Loucy (cell line): ENCODE results near the gene NIPA2.

ENCODE experiments used
- H2AFZ ChIP-seq: fragments of 200-600 bp; sonication (generic); 2 replicates; pipeline ENCODE4 v1.6.0; 2016; ENCODE audit warnings: antibody characterized with exemption, mild to moderate bottlenecking, low read length, moderate library complexity
- H3F3A ChIP-seq: fragments of 200-600 bp; 2 replicates; pipeline ENCODE4 v1.6.0; 2016; ENCODE audit warnings: antibody characterized with exemption, low read depth, mild to moderate bottlenecking
- H3K27me3 ChIP-seq: fragments of 200-600 bp; sonication (generic); 2 replicates; pipeline ENCODE4 v1.6.1; 2014; ENCODE audit warnings: low read length, mild to moderate bottlenecking; ENCODE audit not compliant: insufficient read depth, poor library complexity, severe bottlenecking
- H3K36me3 ChIP-seq: fragments of 200-600 bp; sonication (generic); 2 replicates; pipeline ENCODE4 v1.6.1; 2016; ENCODE audit warnings: low read length; ENCODE audit not compliant: insufficient read depth
- H3K4me1 ChIP-seq: fragments of 200-600 bp; sonication (generic); 2 replicates; pipeline ENCODE4 v1.5.1; 2014; ENCODE audit warnings: low read length, mild to moderate bottlenecking; ENCODE audit not compliant: insufficient read depth, poor library complexity, severe bottlenecking
- H3K4me2 ChIP-seq: fragments of 200-600 bp; sonication (generic); 2 replicates; pipeline ENCODE4 v1.6.0; 2014; ENCODE audit warnings: antibody characterized with exemption, low read length, low read depth, mild to moderate bottlenecking; ENCODE audit not compliant: poor library complexity, severe bottlenecking
- H3K4me3 ChIP-seq: fragments of 200-600 bp; sonication (generic); 2 replicates; pipeline ENCODE4 v1.5.1; 2014; ENCODE audit warnings: low read length, mild to moderate bottlenecking, mixed read lengths; ENCODE audit not compliant: poor library complexity, severe bottlenecking
- H3K79me2 ChIP-seq: fragments of 200-600 bp; sonication (generic); 2 replicates; pipeline ENCODE4 v1.6.1; 2014; ENCODE audit warnings: low read length; ENCODE audit not compliant: insufficient read depth
- H3K9ac ChIP-seq: fragments of 200-600 bp; sonication (generic); 2 replicates; pipeline ENCODE4 v1.6.0; 2014; ENCODE audit warnings: mild to moderate bottlenecking, low read depth, low read length, moderate library complexity; ENCODE audit not compliant: poor library complexity, severe bottlenecking
- H3K9me2 ChIP-seq: fragments of 200-600 bp; sonication (generic); replicated peaks from 2 replicates; pipeline ENCODE4 v1.6.1; 2016; ENCODE audit warnings: low read depth, low read length, mixed read lengths
- H3K9me3 ChIP-seq: fragments of 200-600 bp; sonication (generic); 2 replicates; pipeline ENCODE4 v1.6.1; 2014; ENCODE audit warnings: mild to moderate bottlenecking, antibody characterized with exemption, low read length, low read depth; ENCODE audit not compliant: insufficient read depth
- H4K20me1 ChIP-seq: fragments of 200-600 bp; sonication (generic); 2 replicates; pipeline ENCODE4 v1.6.0; 2014; ENCODE audit warnings: antibody characterized with exemption, low read length, mild to moderate bottlenecking; ENCODE audit not compliant: insufficient read depth, poor library complexity, severe bottlenecking
- EZH2phosphoT487 ChIP-seq: fragments of 200-600 bp; IDR thresholded peaks from 2 replicates; pipeline ENCODE4 v1.6.1; 2018; ENCODE audit warnings: antibody characterized with exemption, mild to moderate bottlenecking, moderate library complexity, borderline replicate concordance
- TF ChIP-seq, protein P1 (sequence below): fragments of 200-600 bp; sonication (generic); conservative IDR thresholded peaks from 2 replicates; pipeline ENCODE4 v1.5.1; 2014; ENCODE audit warnings: mild to moderate bottlenecking, antibody characterized with exemption, low read length

Gene NIPA2

DNA sequence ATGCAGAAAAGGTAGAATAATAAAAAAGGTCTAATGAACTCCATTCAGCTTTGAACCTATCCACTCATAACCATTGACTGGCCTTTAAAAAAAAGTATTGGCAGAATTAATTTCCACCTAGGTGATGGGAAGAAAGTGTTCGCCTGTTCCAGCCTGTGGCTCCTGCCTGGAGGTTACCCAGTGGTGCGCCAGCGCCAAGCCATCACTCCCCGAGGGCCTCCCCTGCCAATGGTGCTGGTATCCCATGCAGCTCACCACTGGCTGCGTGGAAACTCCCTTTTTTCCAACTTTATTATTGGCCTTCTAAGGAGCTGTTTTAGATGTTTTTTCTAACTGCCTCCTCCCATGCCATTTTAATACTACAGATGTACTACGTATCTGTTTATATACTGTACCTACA, 29.4 kb downstream of the NIPA2 start:
- no peaks in the 10 kb centered on the region for H4K20me1 ChIP-seq
- peaks cover 76% of the 10 kb centered on the region for H3K36me3 ChIP-seq

DNA sequence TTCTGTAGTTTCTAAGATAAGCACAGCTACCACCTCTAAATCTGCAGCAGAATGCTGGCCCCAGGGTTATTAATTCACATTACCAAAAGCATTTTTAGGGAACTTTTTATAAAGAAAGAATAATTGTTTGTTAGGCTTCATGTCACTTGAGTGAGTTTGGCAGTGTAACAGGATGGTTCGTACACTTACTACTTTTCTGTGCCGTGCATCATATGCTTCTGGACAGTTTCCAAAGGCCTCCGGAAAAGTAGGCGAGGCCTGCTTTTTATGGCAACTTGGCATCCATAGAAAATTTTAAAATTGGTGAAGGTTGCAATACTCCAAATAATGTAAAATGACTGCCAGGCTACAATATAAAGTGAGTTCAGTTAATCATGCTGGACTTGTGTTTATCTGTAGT, 30.0 kb downstream of the NIPA2 start:
- no peak overlapping the region for H3K4me2 ChIP-seq
- no peaks in the 10 kb centered on the region for H3K27me3 ChIP-seq
- no peaks in the 10 kb centered on the region for H3F3A ChIP-seq
- no peak overlapping the region for H2AFZ ChIP-seq
- TF ChIP-seq, protein P1, sequence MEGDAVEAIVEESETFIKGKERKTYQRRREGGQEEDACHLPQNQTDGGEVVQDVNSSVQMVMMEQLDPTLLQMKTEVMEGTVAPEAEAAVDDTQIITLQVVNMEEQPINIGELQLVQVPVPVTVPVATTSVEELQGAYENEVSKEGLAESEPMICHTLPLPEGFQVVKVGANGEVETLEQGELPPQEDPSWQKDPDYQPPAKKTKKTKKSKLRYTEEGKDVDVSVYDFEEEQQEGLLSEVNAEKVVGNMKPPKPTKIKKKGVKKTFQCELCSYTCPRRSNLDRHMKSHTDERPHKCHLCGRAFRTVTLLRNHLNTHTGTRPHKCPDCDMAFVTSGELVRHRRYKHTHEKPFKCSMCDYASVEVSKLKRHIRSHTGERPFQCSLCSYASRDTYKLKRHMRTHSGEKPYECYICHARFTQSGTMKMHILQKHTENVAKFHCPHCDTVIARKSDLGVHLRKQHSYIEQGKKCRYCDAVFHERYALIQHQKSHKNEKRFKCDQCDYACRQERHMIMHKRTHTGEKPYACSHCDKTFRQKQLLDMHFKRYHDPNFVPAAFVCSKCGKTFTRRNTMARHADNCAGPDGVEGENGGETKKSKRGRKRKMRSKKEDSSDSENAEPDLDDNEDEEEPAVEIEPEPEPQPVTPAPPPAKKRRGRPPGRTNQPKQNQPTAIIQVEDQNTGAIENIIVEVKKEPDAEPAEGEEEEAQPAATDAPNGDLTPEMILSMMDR: no peak
- no peak for TF ChIP-seq EZH2phosphoT487
- H3K4me1 ChIP-seq: no peaks in the 10 kb centered on the region
- H3K9me3 ChIP-seq: no peaks in the 10 kb centered on the region
- no peak overlapping the region for H3K9ac ChIP-seq
- H3K36me3 ChIP-seq: peaks cover 71% of the 10 kb centered on the region
- no peak overlapping the region for H3K4me3 ChIP-seq
- H4K20me1 ChIP-seq: no peaks in the 10 kb centered on the region
- H3K79me2 ChIP-seq: no peaks in the 10 kb centered on the region
- no peaks in the 10 kb centered on the region for H3K9me2 ChIP-seq

More for the DNA sequence above, 29.4 kb downstream of the NIPA2 start:
- H3K27me3 ChIP-seq: no peaks in the 10 kb centered on the region
- no peak overlapping the region for H3K4me3 ChIP-seq
- H3K79me2 ChIP-seq: no peaks in the 10 kb centered on the region
- H3F3A ChIP-seq: no peaks in the 10 kb centered on the region
- no peak overlapping the region for H2AFZ ChIP-seq
- no peak overlapping the region for H3K4me2 ChIP-seq
- H3K9me2 ChIP-seq: no peaks in the 10 kb centered on the region
- TF ChIP-seq, protein P1: no peak
- no peak for TF ChIP-seq EZH2phosphoT487
- H3K4me1 ChIP-seq: no peaks in the 10 kb centered on the region
- no peak overlapping the region for H3K9ac ChIP-seq
- H3K9me3 ChIP-seq: no peaks in the 10 kb centered on the region

DNA sequence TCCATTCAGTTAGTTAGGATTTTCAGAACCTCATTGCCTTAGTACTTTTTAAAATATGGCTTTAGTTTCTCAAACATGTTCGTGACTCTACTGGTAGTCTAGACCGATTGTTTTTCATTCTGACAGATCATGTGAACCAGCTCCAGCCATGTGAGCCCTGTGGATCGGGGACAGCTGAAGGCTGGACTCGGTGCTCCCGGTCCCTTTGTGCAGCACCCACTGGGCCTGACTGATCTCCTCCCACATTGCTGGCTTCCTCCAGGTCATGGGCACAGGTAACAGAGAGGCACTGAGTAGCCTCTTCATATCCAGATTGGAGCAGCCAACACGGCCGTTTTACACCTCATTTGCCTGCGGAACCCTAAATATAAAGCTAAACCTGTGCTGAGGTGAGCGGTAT, 30.5 kb downstream of the NIPA2 start:
- TF ChIP-seq EZH2phosphoT487: no peak
- TF ChIP-seq, protein P1: no peak
- no peak overlapping the region for H3K4me3 ChIP-seq
- no peaks in the 10 kb centered on the region for H3K9me2 ChIP-seq
- no peaks in the 10 kb centered on the region for H3K79me2 ChIP-seq
- H3F3A ChIP-seq: no peaks in the 10 kb centered on the region
- H3K9ac ChIP-seq: no peak overlapping the region
- H3K27me3 ChIP-seq: no peaks in the 10 kb centered on the region
- H3K4me2 ChIP-seq: no peak overlapping the region
- no peaks in the 10 kb centered on the region for H3K4me1 ChIP-seq
- H3K9me3 ChIP-seq: no peaks in the 10 kb centered on the region
- H4K20me1 ChIP-seq: no peaks in the 10 kb centered on the region
- no peak overlapping the region for H2AFZ ChIP-seq
- peaks cover 67% of the 10 kb centered on the region for H3K36me3 ChIP-seq
